ENCODE measurements around the gene OR5B17.
"Not testable (repeated sequence)": the region's sequence is repeated elsewhere in the genome, so short reads cannot be mapped to it uniquely, and the experiment has no call there.

The OR5B17 gene

GRCh38 chr11:58358969-58359368, at the start of gene OR5B17:
Gene OR5B17, minus strand, starts transcription at chr11:58359069. Its CDS starts 0 bp downstream, at chr11:58359069.
- no peak for DNase-seq (ENCODE audit: low read depth)

- DNase-seq (ENCODE audit: low read depth), result no peak
Measured at GRCh38 chr11:58406774-58407173, 47.9 kb upstream of the OR5B17 start, which contains the start of gene OR5B3. Gene OR5B3, minus strand, starts transcription at chr11:58406874. Its CDS starts 3,465 bp downstream, at chr11:58403409.

- not testable (repeated sequence) for DNase-seq (ENCODE audit: low read depth)
Measured at GRCh38 chr11:58399622-58400021, 40.8 kb upstream of the OR5B17 start.

GRCh38 chr11:58395581-58395980, 36.7 kb upstream of the OR5B17 start:
- no peak for DNase-seq (ENCODE audit: low read depth)

- peak; percentile 79 for DNase-seq (ENCODE audit: low read depth)
Measured at GRCh38 chr11:58394195-58394594, 35.3 kb upstream of the OR5B17 start.

- DNase-seq (ENCODE audit: low read depth), result no peak
Measured at GRCh38 chr11:58392746-58393145, 33.9 kb upstream of the OR5B17 start.

- DNase-seq (ENCODE audit: low read depth), result peak; percentile 6
Measured at GRCh38 chr11:58391879-58392278, 33.0 kb upstream of the OR5B17 start.

- DNase-seq (ENCODE audit: low read depth), result no peak
Measured at GRCh38 chr11:58390551-58391063, 31.7 kb upstream of the OR5B17 start.

GRCh38 chr11:58354727-58355126, 4.1 kb downstream of the OR5B17 start:
- no peak for DNase-seq (ENCODE audit: low read depth)

GRCh38 chr11:58345204-58345603, 13.7 kb downstream of the OR5B17 start:
- no peak for DNase-seq (ENCODE audit: low read depth)

- peak; percentile 67 for DNase-seq (ENCODE audit: low read depth)
Measured at GRCh38 chr11:58334708-58335107, 24.2 kb downstream of the OR5B17 start.

- DNase-seq (ENCODE audit: low read depth), result peak; percentile 65
Measured at GRCh38 chr11:58330861-58331260, 28.0 kb downstream of the OR5B17 start.

- DNase-seq (ENCODE audit: low read depth), result peak; percentile 79
Measured at GRCh38 chr11:58318532-58318931, 40.3 kb downstream of the OR5B17 start.

GRCh38 chr11:58316142-58316541, 42.7 kb downstream of the OR5B17 start:
- DNase-seq (ENCODE audit: low read depth), result peak; percentile 46
